Measurements from ENCODE around the gene LRMDA. TPM values are rescaled to one million over a fixed set of nuclear protein-coding genes. Genes with fewer than 3 reads are reported as not detected.

LRMDA gene
- total RNA-seq, 6 donors from 2014 or later: 12.8 to 185 (median 18.1) TPM

DNA sequence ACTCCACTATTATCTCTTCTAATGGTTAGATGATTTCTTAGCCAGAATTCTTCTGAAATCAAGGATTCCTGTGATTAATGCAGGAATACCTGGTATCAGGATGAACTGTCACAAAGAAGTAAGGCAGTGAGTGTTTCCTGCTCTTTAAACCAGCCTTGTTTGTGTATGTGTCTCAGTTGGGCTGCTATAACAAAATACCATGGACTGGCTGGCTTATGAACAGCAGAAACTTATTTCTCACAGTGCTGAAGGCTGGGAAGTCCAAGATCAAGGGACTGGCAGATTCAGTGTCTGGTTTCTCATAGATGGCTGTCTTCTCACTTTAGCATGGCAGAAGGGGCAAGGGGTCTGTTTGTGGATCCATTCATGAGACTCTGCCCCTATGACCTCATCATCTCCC lies 42.7 kb downstream of the LRMDA start:
- TF ChIP-seq, protein P1, sequence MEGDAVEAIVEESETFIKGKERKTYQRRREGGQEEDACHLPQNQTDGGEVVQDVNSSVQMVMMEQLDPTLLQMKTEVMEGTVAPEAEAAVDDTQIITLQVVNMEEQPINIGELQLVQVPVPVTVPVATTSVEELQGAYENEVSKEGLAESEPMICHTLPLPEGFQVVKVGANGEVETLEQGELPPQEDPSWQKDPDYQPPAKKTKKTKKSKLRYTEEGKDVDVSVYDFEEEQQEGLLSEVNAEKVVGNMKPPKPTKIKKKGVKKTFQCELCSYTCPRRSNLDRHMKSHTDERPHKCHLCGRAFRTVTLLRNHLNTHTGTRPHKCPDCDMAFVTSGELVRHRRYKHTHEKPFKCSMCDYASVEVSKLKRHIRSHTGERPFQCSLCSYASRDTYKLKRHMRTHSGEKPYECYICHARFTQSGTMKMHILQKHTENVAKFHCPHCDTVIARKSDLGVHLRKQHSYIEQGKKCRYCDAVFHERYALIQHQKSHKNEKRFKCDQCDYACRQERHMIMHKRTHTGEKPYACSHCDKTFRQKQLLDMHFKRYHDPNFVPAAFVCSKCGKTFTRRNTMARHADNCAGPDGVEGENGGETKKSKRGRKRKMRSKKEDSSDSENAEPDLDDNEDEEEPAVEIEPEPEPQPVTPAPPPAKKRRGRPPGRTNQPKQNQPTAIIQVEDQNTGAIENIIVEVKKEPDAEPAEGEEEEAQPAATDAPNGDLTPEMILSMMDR (IDR thresholded peaks at IDR 0.05): no peak
- TF ChIP-seq POLR2A (IDR thresholded peaks at IDR 0.05) (no peak), POLR2AphosphoS5 (IDR thresholded peaks at IDR 0.05) (no peak), EP300 (IDR thresholded peaks at IDR 0.05) (no peak)
- no peaks in the 10 kb centered on the region for H3K27me3 ChIP-seq
- DNase-seq (no peak), ATAC-seq (ENCODE audit: low FRiP score in 2 of 2) (no peak)
- no peaks in the 10 kb centered on the region for H3K9me3 ChIP-seq
- H3K36me3 ChIP-seq: no peaks in the 10 kb centered on the region
- no peak overlapping the region for H3K4me3 ChIP-seq
- H3K4me1 ChIP-seq: peaks cover 14 to 24% (median 20%) of the 10 kb centered on the region in 4 donors
- no peak overlapping the region for H3K27ac ChIP-seq

DNA sequence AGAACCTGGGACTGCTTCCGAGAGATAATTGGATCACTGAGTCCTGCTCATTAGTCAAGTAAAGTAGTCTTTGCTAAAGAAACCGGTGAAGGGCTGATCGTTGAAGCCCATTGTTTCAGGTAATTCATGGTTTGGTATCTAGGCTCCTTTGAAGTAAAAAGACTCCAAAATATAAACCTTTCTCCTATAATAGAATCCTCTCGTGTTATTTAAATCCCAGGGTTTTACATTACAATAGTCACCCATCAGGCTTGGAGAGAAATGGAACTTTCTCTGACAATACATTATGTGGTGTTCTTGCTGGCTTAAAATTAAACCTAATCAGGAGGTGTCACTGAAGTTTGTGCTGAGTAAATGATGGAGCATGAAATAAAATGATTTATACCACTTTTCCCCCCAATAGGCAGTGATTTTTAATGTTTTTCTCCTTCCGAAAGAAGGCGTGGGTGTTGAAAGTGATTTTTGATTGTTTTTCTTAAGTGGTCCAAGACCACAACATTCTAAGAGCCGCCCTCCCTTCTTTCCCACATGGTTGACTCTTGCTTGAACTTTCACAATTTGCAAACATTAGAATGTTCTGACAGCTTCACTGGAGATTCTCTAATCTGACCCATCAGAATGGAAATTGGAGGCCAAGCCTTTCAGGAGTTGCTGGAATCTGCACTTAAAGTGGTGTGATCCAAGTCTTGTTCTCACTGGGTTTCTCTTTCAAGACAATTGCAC lies 44.2 kb downstream of the LRMDA start:
- Histone ChIP-seq H3K4me3 (no peak overlapping the region), H3K9me3 (no peaks in the 10 kb centered on the region), H3K27ac (no peak overlapping the region), H3K36me3 (no peaks in the 10 kb centered on the region), H3K4me1 (peaks cover 3 to 13% (median 6%) of the 10 kb centered on the region in 4 donors), H3K27me3 (no peaks in the 10 kb centered on the region)
- DNase-seq (no peak), ATAC-seq (ENCODE audit: low FRiP score in 2 of 2) (peak in 1 of 2 donors; percentile 61)
- no peak for TF ChIP-seq EP300 (IDR thresholded peaks at IDR 0.05)
- TF ChIP-seq POLR2AphosphoS5 (IDR thresholded peaks at IDR 0.05): no peak
- 83 to 84% methylated on average over 7 of the region's 7 CpGs for WGBS, 2 donors

DNA sequence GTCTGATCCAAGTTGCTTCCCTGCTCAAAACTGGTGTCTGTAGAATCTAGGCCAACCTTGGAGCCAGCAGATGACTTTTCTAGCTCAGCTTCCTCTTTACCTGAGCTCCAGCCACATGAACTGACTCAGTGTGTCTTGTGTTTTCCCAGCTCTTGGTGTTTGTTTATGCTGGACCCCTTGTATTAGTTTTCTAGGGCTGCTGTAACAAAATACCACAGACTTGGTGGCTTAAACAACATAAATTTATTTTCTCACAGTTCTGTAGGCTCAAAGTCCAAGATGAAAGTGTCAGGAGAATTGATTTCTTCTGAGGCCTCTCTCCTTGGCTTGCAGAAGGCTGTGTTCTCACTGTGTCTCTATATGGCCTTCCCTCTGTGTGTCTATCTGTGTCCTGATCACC lies 45.1 kb downstream of the LRMDA start:
- Histone ChIP-seq H3K4me1 (peaks cover 0 to 6% (median 0%) of the 10 kb centered on the region in 4 donors), H3K9me3 (no peaks in the 10 kb centered on the region), H3K36me3 (no peaks in the 10 kb centered on the region), H3K4me3 (no peak overlapping the region), H3K27me3 (no peaks in the 10 kb centered on the region), H3K27ac (no peak overlapping the region)
- DNase-seq: no peak
- no peak for ATAC-seq (ENCODE audit: low FRiP score in 2 of 2)
- no peak for TF ChIP-seq POLR2AphosphoS5 (IDR thresholded peaks at IDR 0.05)
- TF ChIP-seq EP300 (IDR thresholded peaks at IDR 0.05): no peak
- TF ChIP-seq POLR2A (IDR thresholded peaks at IDR 0.05): no peak
- TF ChIP-seq, protein P1 (IDR thresholded peaks at IDR 0.05): no peak

DNA sequence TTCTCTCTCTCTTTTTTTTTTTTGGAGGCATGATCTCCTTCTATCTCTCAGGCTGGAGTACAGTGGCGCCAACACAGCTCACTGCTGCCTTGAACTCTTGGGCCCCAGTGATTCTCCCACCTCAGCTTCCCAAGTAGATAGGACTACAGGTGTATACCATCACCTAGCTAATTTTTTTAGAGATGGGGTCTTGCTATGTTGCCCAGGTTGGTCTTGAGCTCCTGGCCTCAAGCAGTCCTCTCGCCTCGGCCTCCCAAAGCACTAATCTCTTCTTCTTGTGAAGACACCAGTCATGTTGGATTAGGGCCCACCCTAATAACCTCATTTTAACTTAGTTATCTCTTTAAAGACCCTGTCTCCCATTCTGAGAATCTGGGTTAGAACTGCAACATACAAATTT lies 45.6 kb downstream of the LRMDA start:
- ATAC-seq (ENCODE audit: low FRiP score in 2 of 2) (no peak), DNase-seq (no peak)
- no peak for TF ChIP-seq POLR2AphosphoS5 (IDR thresholded peaks at IDR 0.05)
- TF ChIP-seq EP300 (IDR thresholded peaks at IDR 0.05): no peak
- TF ChIP-seq POLR2A (IDR thresholded peaks at IDR 0.05): no peak
- TF ChIP-seq, protein P1 (IDR thresholded peaks at IDR 0.05): no peak
- Histone ChIP-seq H3K9me3 (no peaks in the 10 kb centered on the region), H3K4me3 (no peak overlapping the region), H3K4me1 (peaks cover 0 to 6% (median 0%) of the 10 kb centered on the region in 4 donors), H3K36me3 (no peaks in the 10 kb centered on the region), H3K27ac (no peak overlapping the region), H3K27me3 (no peaks in the 10 kb centered on the region)
- 96 to 97% methylated on average over 3 of the region's 3 CpGs for WGBS, 2 donors

DNA sequence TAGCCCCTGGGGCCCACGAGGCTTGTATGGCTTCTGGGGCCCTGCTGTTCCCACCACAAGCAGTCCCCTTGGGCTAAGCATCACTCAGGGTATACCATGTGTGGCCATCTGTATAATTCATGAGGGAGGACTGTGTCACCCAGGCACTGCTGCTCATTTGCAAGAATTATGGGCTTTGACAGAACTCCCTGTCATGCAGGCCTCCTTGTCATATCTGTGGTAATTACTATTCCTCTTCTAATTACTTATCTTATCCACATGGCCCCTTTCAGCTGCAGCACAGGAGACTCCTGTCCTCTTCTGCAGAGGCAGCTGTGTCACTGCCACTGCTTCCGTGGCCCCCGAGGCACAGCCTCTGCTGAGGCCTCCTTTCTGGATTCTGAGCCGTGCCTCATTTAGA lies 46.3 kb downstream of the LRMDA start:
- 87 to 97% methylated on average over 4 of the region's 4 CpGs for WGBS, 2 donors
- Histone ChIP-seq H3K27me3 (no peaks in the 10 kb centered on the region), H3K27ac (no peak overlapping the region), H3K36me3 (no peaks in the 10 kb centered on the region), H3K4me3 (no peak overlapping the region), H3K4me1 (peaks cover 0 to 1% (median 0%) of the 10 kb centered on the region in 4 donors), H3K9me3 (no peaks in the 10 kb centered on the region)
- no peak for TF ChIP-seq POLR2A (IDR thresholded peaks at IDR 0.05)
- TF ChIP-seq POLR2AphosphoS5 (IDR thresholded peaks at IDR 0.05): no peak
- no peak for TF ChIP-seq EP300 (IDR thresholded peaks at IDR 0.05)
- TF ChIP-seq, protein P1 (IDR thresholded peaks at IDR 0.05): no peak
- ATAC-seq (ENCODE audit: low FRiP score in 2 of 2) (no peak), DNase-seq (no peak)
